ENCODE measurements around the gene CATSPER1.

The CATSPER1 gene

GRCh38 chr11:66066751-66067150 is 40.5 kb upstream of the CATSPER1 start:
- TF ChIP-seq CTCF (IDR thresholded peaks at IDR 0.05; ENCODE audit: borderline replicate concordance, control extremely low read depth, extremely low read depth, insufficient read depth, missing control alignments): no peak
- in situ Hi-C loops (cut with MboI; ENCODE audit: low sequenced_read_pairs, unreplicated experiment): no loop called here
- no peak for DNase-seq (ENCODE audit: low spot score)

- DNase-seq (ENCODE audit: low spot score): no peak
- in situ Hi-C loops (cut with MboI; ENCODE audit: low sequenced_read_pairs, unreplicated experiment): no loop called here
- TF ChIP-seq CTCF (IDR thresholded peaks at IDR 0.05; ENCODE audit: borderline replicate concordance, control extremely low read depth, extremely low read depth, insufficient read depth, missing control alignments): no peak
Measured at GRCh38 chr11:66064571-66064970, 38.3 kb upstream of the CATSPER1 start.

- TF ChIP-seq CTCF (IDR thresholded peaks at IDR 0.05; ENCODE audit: borderline replicate concordance, control extremely low read depth, extremely low read depth, insufficient read depth, missing control alignments): no peak
- in situ Hi-C loops (cut with MboI; ENCODE audit: low sequenced_read_pairs, unreplicated experiment): no loop called here
- no peak for DNase-seq (ENCODE audit: low spot score)
Measured at GRCh38 chr11:66063900-66064299, 37.6 kb upstream of the CATSPER1 start.

- TF ChIP-seq CTCF (IDR thresholded peaks at IDR 0.05; ENCODE audit: borderline replicate concordance, control extremely low read depth, extremely low read depth, insufficient read depth, missing control alignments): no peak
- in situ Hi-C loops (cut with MboI; ENCODE audit: low sequenced_read_pairs, unreplicated experiment): no loop called here
- DNase-seq (ENCODE audit: low spot score): no peak
Measured at GRCh38 chr11:66062408-66062807, 36.1 kb upstream of the CATSPER1 start.

- TF ChIP-seq CTCF (IDR thresholded peaks at IDR 0.05; ENCODE audit: borderline replicate concordance, control extremely low read depth, extremely low read depth, insufficient read depth, missing control alignments): no peak
- in situ Hi-C loops (cut with MboI; ENCODE audit: low sequenced_read_pairs, unreplicated experiment): no loop called here
- no peak for DNase-seq (ENCODE audit: low spot score)
Measured at GRCh38 chr11:66061268-66061667, 35.0 kb upstream of the CATSPER1 start.

- TF ChIP-seq CTCF (IDR thresholded peaks at IDR 0.05; ENCODE audit: borderline replicate concordance, control extremely low read depth, extremely low read depth, insufficient read depth, missing control alignments): no peak
- DNase-seq (ENCODE audit: low spot score): no peak
- in situ Hi-C loops (cut with MboI; ENCODE audit: low sequenced_read_pairs, unreplicated experiment): no loop called here
Measured at GRCh38 chr11:66059966-66060680, 33.8 kb upstream of the CATSPER1 start.

All from GM13976 (cell line).